GM23338 (cell line): ENCODE results near the gene HTRA1. TPM values are rescaled to one million over a fixed set of nuclear protein-coding genes. Genes with fewer than 3 reads are reported as not detected.
A peak's percentile ranks its signal among the peaks of the same experiment; 100 is the strongest.

ENCODE experiments used
- ATAC-seq: fragments of 200-7000 bp; cut with Tn5 transposase; 3 replicates; pipeline ENCODE4 v1.9.1; 2020
- DNase-seq: peaks from one replicate; pipeline ENCODE4 v3.0.0-alpha.2; 2015; ENCODE audit warnings: low spot score
- H2AFZ ChIP-seq: fragments of 200-600 bp; sonication (generic); 2 replicates; pipeline ENCODE4 v1.8.0; 2016; ENCODE audit warnings: antibody characterized with exemption, mild to moderate bottlenecking, moderate library complexity
- H3F3A ChIP-seq: fragments of 200-600 bp; sonication (generic); replicated peaks from 2 replicates; pipeline ENCODE4 v1.8.0; 2017; ENCODE audit warnings: antibody characterized with exemption, mixed run types, low read depth
- H3K27ac ChIP-seq: fragments of 200-600 bp; sonication (generic); 2 replicates; pipeline ENCODE4 v1.6.1; 2016; ENCODE audit warnings: low read depth
- H3K27me3 ChIP-seq: fragments of 200-600 bp; sonication (generic); 2 replicates; pipeline ENCODE4 v1.8.0; 2016; ENCODE audit warnings: mild to moderate bottlenecking, mixed run types, moderate library complexity; ENCODE audit not compliant: insufficient read depth
- H3K36me3 ChIP-seq: fragments of 200-600 bp; sonication (generic); 2 replicates; pipeline ENCODE4 v1.8.0; 2016; ENCODE audit warnings: mild to moderate bottlenecking; ENCODE audit not compliant: insufficient read depth
- H3K4me1 ChIP-seq: fragments of 200-600 bp; sonication (generic); 2 replicates; pipeline ENCODE4 v1.8.0; 2016; ENCODE audit warnings: mild to moderate bottlenecking, moderate library complexity; ENCODE audit not compliant: insufficient read depth
- H3K4me2 ChIP-seq: fragments of 200-600 bp; sonication (generic); 2 replicates; pipeline ENCODE4 v1.7.1; 2017; ENCODE audit warnings: mixed run types
- H3K4me3 ChIP-seq: fragments of 200-600 bp; sonication (generic); 2 replicates; pipeline ENCODE4 v1.6.1; 2016; ENCODE audit warnings: mixed run types
- H3K79me2 ChIP-seq: fragments of 200-600 bp; sonication (generic); replicated peaks from 2 replicates; pipeline ENCODE4 v1.8.0; 2017; ENCODE audit warnings: mild to moderate bottlenecking; ENCODE audit not compliant: insufficient read depth
- H3K9me2 ChIP-seq: fragments of 200-600 bp; sonication (generic); 2 replicates; pipeline ENCODE4 v1.8.0; 2017; ENCODE audit not compliant: insufficient read depth
- H4K20me1 ChIP-seq: fragments of 200-600 bp; sonication (generic); replicated peaks from 2 replicates; pipeline ENCODE4 v1.8.0; 2017; ENCODE audit warnings: mild to moderate bottlenecking; ENCODE audit not compliant: insufficient read depth
- H3K27ac Mint-ChIP-seq: 2 replicates; pipeline ENCODE4 v1.8.0; 2020; ENCODE audit warnings: inconsistent platforms, mild to moderate bottlenecking, moderate library complexity, mixed read lengths
- H3K27me3 Mint-ChIP-seq: 3 replicates; pipeline ENCODE4 v1.8.0; 2022; ENCODE audit warnings: low read depth, mild to moderate bottlenecking, moderate library complexity, mixed read lengths, inconsistent platforms; ENCODE audit not compliant: insufficient read depth, poor library complexity
- H3K36me3 Mint-ChIP-seq: 3 replicates; pipeline ENCODE4 v1.8.0; 2021; ENCODE audit warnings: low read depth, mild to moderate bottlenecking, inconsistent platforms, moderate library complexity, mixed read lengths
- H3K4me1 Mint-ChIP-seq: 3 replicates; pipeline ENCODE4 v1.8.0; 2020; ENCODE audit warnings: mild to moderate bottlenecking, inconsistent platforms, mixed read lengths
- H3K4me3 Mint-ChIP-seq: 3 replicates; pipeline ENCODE4 v1.8.0; 2021; ENCODE audit warnings: moderate library complexity, mild to moderate bottlenecking, inconsistent platforms, mixed read lengths
- H3K9me3 Mint-ChIP-seq: 3 replicates; pipeline ENCODE4 v1.8.0; 2020; ENCODE audit warnings: moderate library complexity, mild to moderate bottlenecking, inconsistent platforms, mixed read lengths
- ETS1 ChIP-seq: IDR thresholded peaks from 2 replicates; pipeline ENCODE4 v1.6.1; 2016; ENCODE audit warnings: antibody characterized with exemption
- EZH2 ChIP-seq: fragments of 200-600 bp; sonication (generic); IDR thresholded peaks from one replicate; pipeline ENCODE4 v1.8.0; 2017; ENCODE audit warnings: antibody characterized with exemption, mild to moderate bottlenecking, low read depth; ENCODE audit not compliant: unreplicated experiment
- POLR2AphosphoS5 ChIP-seq: IDR thresholded peaks from 2 replicates; pipeline ENCODE4 v1.6.1; 2016; ENCODE audit warnings: antibody characterized with exemption, low read depth
- REST ChIP-seq: IDR thresholded peaks from one replicate; pipeline ENCODE4 v1.6.1; 2018; ENCODE audit warnings: antibody characterized with exemption; ENCODE audit not compliant: unreplicated experiment
- STAT1 ChIP-seq: IDR thresholded peaks from one replicate; pipeline ENCODE4 v1.6.1; 2016; ENCODE audit warnings: antibody characterized with exemption; ENCODE audit not compliant: unreplicated experiment
- ZNF114 ChIP-seq: fragments of 250-450 bp; sonication (Bioruptor Pico); IDR thresholded peaks from 2 replicates; pipeline ENCODE4 v1.5.0; 2020; ENCODE audit warnings: mild to moderate bottlenecking, moderate library complexity
- ZNF331 ChIP-seq: fragments of 250-450 bp; sonication (Bioruptor Pico); IDR thresholded peaks from 2 replicates; pipeline ENCODE4 v1.5.0; 2020; ENCODE audit warnings: low read depth, mild to moderate bottlenecking, moderate library complexity
- polyA plus RNA-seq: library from polyadenylated mRNA; unstranded; fragments of >200 nt; fragmentation: Nextera tagmentation; extraction: Ambion mirVana; gene quantifications from 2 replicates; pipeline ENCODE4 v1.2.1, GENCODE V29; 2016
- total RNA-seq: library from RNA; depleted of rRNA; stranded (reverse); fragments of >200 nt; shearing (Covaris generic); gene quantifications from 2 replicates; pipeline ENCODE4 v1.2.3, GENCODE V29; 2014
- TF ChIP-seq, protein P1 (sequence below), 2 experiments: fragments of 200-600 bp in 1 of 2; sonication (generic) in 1 of 2; conservative IDR thresholded peaks; 2 replicates each; pipeline versions ENCODE4 v1.5.1 to v1.6.1; 2016 to 2017; ENCODE audit warnings: antibody characterized with exemption in 2 of 2, low read depth in 2 of 2, mild to moderate bottlenecking in 2 of 2, moderate library complexity in 1 of 2

Gene HTRA1
- total and polyA plus RNA-seq, 2 experiments from 2014 or later, result 8.1 to 16.1 TPM

GRCh38 chr10:122495406-122496340, 34.3 kb downstream of the HTRA1 start:
- no peaks in the 10 kb centered on the region for H3K36me3 Mint-ChIP-seq
- H3K4me2 ChIP-seq, result no peak overlapping the region
- H3K9me2 ChIP-seq, result no peaks in the 10 kb centered on the region
- no peaks in the 10 kb centered on the region for H3K9me3 Mint-ChIP-seq
- ATAC-seq (peak; percentile 46), DNase-seq (peak; percentile 45)
- no peaks in the 10 kb centered on the region for H3K79me2 ChIP-seq
- no peak overlapping the region for H3K27ac Mint-ChIP-seq
- no peak overlapping the region for H3K27ac ChIP-seq
- no peak for TF ChIP-seq ETS1
- TF ChIP-seq, protein P1, sequence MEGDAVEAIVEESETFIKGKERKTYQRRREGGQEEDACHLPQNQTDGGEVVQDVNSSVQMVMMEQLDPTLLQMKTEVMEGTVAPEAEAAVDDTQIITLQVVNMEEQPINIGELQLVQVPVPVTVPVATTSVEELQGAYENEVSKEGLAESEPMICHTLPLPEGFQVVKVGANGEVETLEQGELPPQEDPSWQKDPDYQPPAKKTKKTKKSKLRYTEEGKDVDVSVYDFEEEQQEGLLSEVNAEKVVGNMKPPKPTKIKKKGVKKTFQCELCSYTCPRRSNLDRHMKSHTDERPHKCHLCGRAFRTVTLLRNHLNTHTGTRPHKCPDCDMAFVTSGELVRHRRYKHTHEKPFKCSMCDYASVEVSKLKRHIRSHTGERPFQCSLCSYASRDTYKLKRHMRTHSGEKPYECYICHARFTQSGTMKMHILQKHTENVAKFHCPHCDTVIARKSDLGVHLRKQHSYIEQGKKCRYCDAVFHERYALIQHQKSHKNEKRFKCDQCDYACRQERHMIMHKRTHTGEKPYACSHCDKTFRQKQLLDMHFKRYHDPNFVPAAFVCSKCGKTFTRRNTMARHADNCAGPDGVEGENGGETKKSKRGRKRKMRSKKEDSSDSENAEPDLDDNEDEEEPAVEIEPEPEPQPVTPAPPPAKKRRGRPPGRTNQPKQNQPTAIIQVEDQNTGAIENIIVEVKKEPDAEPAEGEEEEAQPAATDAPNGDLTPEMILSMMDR (conservative IDR thresholded peaks at IDR 0.05; ENCODE audit: low read depth in 2 of 2), result peak in 1 of 2 experiments; percentile 21; a peak in 2 of 4 replicates
- peaks cover 5% of the 10 kb centered on the region for H3K27me3 Mint-ChIP-seq
- peaks cover 6% of the 10 kb centered on the region for H3K4me1 Mint-ChIP-seq
- no peaks in the 10 kb centered on the region for H3F3A ChIP-seq
- no peak overlapping the region for H3K4me3 ChIP-seq
- no peaks in the 10 kb centered on the region for H4K20me1 ChIP-seq
- no peaks in the 10 kb centered on the region for H3K27me3 ChIP-seq
- no peaks in the 10 kb centered on the region for H3K36me3 ChIP-seq
- H2AFZ ChIP-seq, result no peak overlapping the region
- no peak overlapping the region for H3K4me3 Mint-ChIP-seq
- H3K4me1 ChIP-seq, result 0 out of 2 replicates have a peak, but pooled peaks cover 4% of the 10 kb centered on the region

GRCh38 chr10:122497241-122497640, 35.9 kb downstream of the HTRA1 start:
- ATAC-seq (no peak), DNase-seq (no peak)
- no peak overlapping the region for H3K27ac ChIP-seq
- TF ChIP-seq ZNF114 (no peak), ETS1 (no peak), ZNF331 (no peak), REST (no peak), STAT1 (no peak), POLR2AphosphoS5 (no peak), EZH2 (no peak)
- TF ChIP-seq, protein P1 (conservative IDR thresholded peaks at IDR 0.05; ENCODE audit: low read depth in 2 of 2), result no peak
- H3K27ac Mint-ChIP-seq, result no peak overlapping the region
- no peak overlapping the region for H3K4me2 ChIP-seq
- H3K9me2 ChIP-seq, result no peaks in the 10 kb centered on the region
- no peaks in the 10 kb centered on the region for H3K36me3 ChIP-seq
- H3K9me3 Mint-ChIP-seq, result no peaks in the 10 kb centered on the region
- no peaks in the 10 kb centered on the region for H4K20me1 ChIP-seq
- no peaks in the 10 kb centered on the region for H3K79me2 ChIP-seq
- H3K4me1 ChIP-seq, result 0 out of 2 replicates have a peak, but pooled peaks cover 4% of the 10 kb centered on the region
- H3F3A ChIP-seq, result no peaks in the 10 kb centered on the region
- H3K27me3 Mint-ChIP-seq, result peaks cover 2% of the 10 kb centered on the region
- no peak overlapping the region for H3K4me3 Mint-ChIP-seq
- H3K27me3 ChIP-seq, result no peaks in the 10 kb centered on the region
- H2AFZ ChIP-seq, result no peak overlapping the region
- H3K4me3 ChIP-seq, result no peak overlapping the region
- peaks cover 6% of the 10 kb centered on the region for H3K4me1 Mint-ChIP-seq
- H3K36me3 Mint-ChIP-seq, result no peaks in the 10 kb centered on the region
